K562 (cell line): ENCODE measurements around the gene IARS1. TPM values are rescaled to one million over a fixed set of nuclear protein-coding genes. Genes with fewer than 3 reads are reported as not detected.

Experiments
- ADNP ChIP-seq: fragments of 200-800 bp; sonication (Bioruptor generic); IDR thresholded peaks from 2 replicates; pipeline ENCODE4 v1.6.1; 2016; ENCODE audit warnings: missing genetic modification characterization, missing compliant biosample characterization
- CHCHD3 ChIP-seq: fragments of 250-450 bp; sonication (Bioruptor Pico); IDR thresholded peaks from 2 replicates; pipeline ENCODE4 v2.1.2; 2022; ENCODE audit warnings: mild to moderate bottlenecking
- CREM ChIP-seq: IDR thresholded peaks from 2 replicates; pipeline ENCODE4 v1.6.1; 2014; ENCODE audit warnings: antibody characterized with exemption, low read depth
- CXXC5 ChIP-seq: fragments of 250-450 bp; sonication (Bioruptor Pico); IDR thresholded peaks from 2 replicates; pipeline ENCODE4 v1.8.0; 2022; ENCODE audit warnings: inconsistent platforms, mild to moderate bottlenecking, moderate library complexity
- DNMT1 ChIP-seq: fragments of 450-650 bp; IDR thresholded peaks from 2 replicates; pipeline ENCODE4 v1.6.1; 2016; ENCODE audit warnings: antibody characterized with exemption, mild to moderate bottlenecking
- E2F1 ChIP-seq: sonication (generic); formaldehyde crosslinking; IDR thresholded peaks from 2 replicates; pipeline ENCODE4 v1.8.1; 2023; ENCODE audit warnings: mild to moderate bottlenecking, missing genetic modification reagents, moderate library complexity
- ELK1 ChIP-seq: sonication (generic); formaldehyde crosslinking; IDR thresholded peaks from 2 replicates; pipeline ENCODE4 v1.8.1; 2022; ENCODE audit warnings: missing genetic modification reagents
- HDAC3 ChIP-seq: fragments of 450-650 bp; IDR thresholded peaks from 2 replicates; pipeline ENCODE4 v1.6.1; 2018; ENCODE audit warnings: borderline replicate concordance, mild to moderate bottlenecking, moderate library complexity; ENCODE audit not compliant: partially characterized antibody
- HDAC8 ChIP-seq: fragments of 450-650 bp; IDR thresholded peaks from 2 replicates; pipeline ENCODE4 v1.6.1; 2016; ENCODE audit warnings: mild to moderate bottlenecking, missing genetic modification characterization, moderate library complexity, missing compliant biosample characterization
- HMG20B ChIP-seq: fragments of 250-450 bp; sonication (Bioruptor Pico); IDR thresholded peaks from 2 replicates; pipeline ENCODE4 v1.5.0; 2021; ENCODE audit warnings: mild to moderate bottlenecking
- ILK ChIP-seq: fragments of 450-650 bp; IDR thresholded peaks from 2 replicates; pipeline ENCODE4 v1.6.1; 2016; ENCODE audit warnings: missing genetic modification characterization, low read depth, mild to moderate bottlenecking, missing compliant biosample characterization, moderate library complexity, borderline replicate concordance
- KAT7 ChIP-seq: sonication (generic); formaldehyde crosslinking; IDR thresholded peaks from 2 replicates; pipeline ENCODE4 v1.8.0; 2022; ENCODE audit warnings: missing genetic modification reagents, mild to moderate bottlenecking, borderline replicate concordance
- MCM7 ChIP-seq, 2 experiments: fragments of 450-650 bp; IDR thresholded peaks; 2 replicates each; pipeline ENCODE4 v1.6.1; 2016 to 2018
- MLX ChIP-seq, 2 experiments: fragments of 450-650 bp in 1 of 2; sonication (generic) in 1 of 2; formaldehyde crosslinking; conservative IDR thresholded peaks; 2 replicates each; pipeline versions ENCODE4 v1.4.0 to v1.8.1; 2020 to 2022; ENCODE audit warnings: mild to moderate bottlenecking in 1 of 2, missing genetic modification reagents in 1 of 2
- NCOA6 ChIP-seq: fragments of 450-650 bp; IDR thresholded peaks from 2 replicates; pipeline ENCODE4 v1.6.1; 2017; ENCODE audit warnings: mild to moderate bottlenecking
- NFXL1 ChIP-seq: fragments of 450-650 bp; formaldehyde crosslinking; IDR thresholded peaks from 2 replicates; pipeline ENCODE4 v1.4.0; 2021; ENCODE audit warnings: mild to moderate bottlenecking
- POLR2H ChIP-seq: IDR thresholded peaks from 2 replicates; pipeline ENCODE4 v1.6.1; 2016; ENCODE audit warnings: missing genetic modification characterization, low read depth, mild to moderate bottlenecking, control low read depth, missing compliant biosample characterization, moderate library complexity
- POU5F1 ChIP-seq: fragments of 150-350 bp; IDR thresholded peaks from 2 replicates; pipeline ENCODE4 v1.6.1; 2014; ENCODE audit warnings: borderline replicate concordance, low read length, low read depth, mild to moderate bottlenecking; ENCODE audit not compliant: partially characterized antibody
- SIX5 ChIP-seq, 2 experiments: IDR thresholded peaks; 2 replicates each; pipeline ENCODE4 v1.6.1; 2011; ENCODE audit warnings: low read length in 2 of 2, borderline replicate concordance in 1 of 2, low read depth in 1 of 2, mild to moderate bottlenecking in 1 of 2, moderate library complexity in 1 of 2; ENCODE audit not compliant: insufficient read depth in 1 of 2
- SMAD4 ChIP-seq: fragments of 250-450 bp; sonication (Bioruptor Pico); conservative IDR thresholded peaks from 2 replicates; pipeline ENCODE4 v1.8.0; 2021; ENCODE audit warnings: inconsistent platforms, mild to moderate bottlenecking, moderate library complexity
- SOX6 ChIP-seq: fragments of 450-650 bp; IDR thresholded peaks from 2 replicates; pipeline ENCODE4 v1.6.1; 2014; ENCODE audit warnings: mild to moderate bottlenecking
- STAG1 ChIP-seq: sonication (generic); formaldehyde crosslinking; IDR thresholded peaks from 2 replicates; pipeline ENCODE4 v1.5.0; 2020; ENCODE audit warnings: missing genetic modification reagents, borderline replicate concordance
- ZNF12 ChIP-seq: sonication (generic); formaldehyde crosslinking; IDR thresholded peaks from 2 replicates; pipeline ENCODE4 v1.4.0; 2020; ENCODE audit warnings: mild to moderate bottlenecking, missing genetic modification reagents
- ZNF408 ChIP-seq: fragments of 250-450 bp; sonication (Bioruptor Pico); IDR thresholded peaks from 2 replicates; pipeline ENCODE4 v1.4.0; 2020; ENCODE audit warnings: low read depth, mild to moderate bottlenecking, moderate library complexity
- ZNF75A ChIP-seq: fragments of 450-650 bp; formaldehyde crosslinking; IDR thresholded peaks from 2 replicates; pipeline ENCODE4 v1.4.0; 2020; ENCODE audit warnings: mild to moderate bottlenecking
- ZNF77 ChIP-seq: fragments of 250-450 bp; sonication (Bioruptor Pico); IDR thresholded peaks from 2 replicates; pipeline ENCODE4 v1.5.0; 2020
- polyA plus RNA-seq, 8 experiments: library from polyadenylated mRNA; depleted of rRNA in 4 of 8; stranded (reverse) in 5 of 8; unstranded in 3 of 8; fragments of >200 nt; fragmentation: Nextera tagmentation in 2 of 8; fragmentation: Illumina TruSeq in 1 of 8; extraction: Ambion mirVana in 2 of 8; extraction: Trizol in 1 of 8; gene quantifications; 2 replicates each; pipeline versions ENCODE4 v1.2.1 to v1.2.3, GENCODE V29; 2011 to 2014; ENCODE audit warnings: inconsistent platforms in 1 of 8, missing spikeins in 1 of 8
- total RNA-seq, 7 experiments: library from RNA; depleted of rRNA in 6 of 7; stranded (reverse); fragments of >200 nt in 6 of 7; fragmentation: Illumina TruSeq in 2 of 7; extraction: Trizol in 2 of 7; gene quantifications; 2 replicates each; pipeline versions ENCODE4 v1.2.1 to v1.2.3, GENCODE V29; 2011 to 2021; ENCODE audit warnings: low replicate concordance in 1 of 7

IARS1 gene
- total and polyA plus RNA-seq, 9 of the 15 experiments (the other 6 are each of a cell fraction or from before 2014, with no cell fraction given) = 119 to 371 (median 234) TPM

- TF ChIP-seq DNMT1 (0 out of 2 replicates have a peak, but pooled peaks have one; percentile 14), SOX6 (peak; percentile 39; the same call in 1 of the 2 replicates), CXXC5 (CRISPR knock-in tag) (peak; percentile 49), ADNP (no peak), NFXL1 (CRISPR knock-in tag) (no peak), HMG20B (no peak), SIX5 (IDR thresholded peaks at IDR 0.05; ENCODE audit: borderline replicate concordance in 1 of 2, insufficient read depth in 1 of 2, low read depth in 1 of 2, low read length in 2 of 2) (no peak), ZNF77 (CRISPR knock-in tag) (no peak), HDAC8 (tag) (no peak), NCOA6 (no peak), STAG1 (no peak), MLX (CRISPR knock-in tag; conservative IDR thresholded peaks at IDR 0.05) (no peak), ZNF408 (CRISPR knock-in tag) (no peak), POLR2H (tag) (no peak), POU5F1 (no peak), E2F1 (no peak), ILK (tag) (no peak), KAT7 (CRISPR knock-in tag) (0 out of 2 replicates have a peak, but pooled peaks have one; percentile 60), ZNF12 (CRISPR knock-in tag) (no peak), MCM7 (IDR thresholded peaks at IDR 0.05) (no peak), CREM (peak; percentile 58), ZNF75A (CRISPR knock-in tag) (no peak), ELK1 (no peak), SMAD4 (CRISPR knock-in tag) (peak; percentile 36; the same call in 1 of the 2 replicates), HDAC3 (no peak), CHCHD3 (CRISPR knock-in tag) (no peak)
Measured at GRCh38 chr9:92295240-92295790, 1.8 kb upstream of the IARS1 start (continued).
